Endothelial cell of umbilical vein (primary cell): ENCODE results near the gene SCNN1B. TPM values are rescaled to one million over a fixed set of nuclear protein-coding genes. Genes with fewer than 3 reads are reported as not detected.

Source experiments
- BruUV-seq: library from RNA; stranded (reverse); fragments of 400-500 nt; replicated peaks from 2 replicates; lab custom pipeline; 2021; lab: Mats Ljungman, UMichigan
- CTCF ChIA-PET: fragments of 300-600, 350-600 bp; sonication (Branson Sonifier 250); formaldehyde crosslinking; loops from one replicate; lab custom pipeline; 2021; ENCODE audit warnings: antibody characterized with exemption, inconsistent platforms; lab: Charles Lee
- POLR2A ChIA-PET: fragments of 300-600, 350-600 bp; sonication (Branson Sonifier 250); formaldehyde crosslinking; loops from one replicate; lab custom pipeline; 2021; ENCODE audit warnings: antibody characterized with exemption, inconsistent platforms; lab: Charles Lee
- DNase-seq: peaks from one replicate; pipeline ENCODE4 v3.0.0-alpha.2; 2011; ENCODE audit warnings: low read depth, low spot score
- FAIRE-seq: peaks from 2 replicates; lab custom pipeline; 2011; peaks lifted over from hg19 to GRCh38; lab: Jason Lieb, UNC
- H2AFZ ChIP-seq: 2 replicates; pipeline ENCODE4 v1.6.0; 2012; ENCODE audit warnings: low read depth, low read length, control low read depth, inconsistent platforms
- H3K27ac ChIP-seq: 2 replicates; pipeline ENCODE4 v1.5.1; 2011; ENCODE audit warnings: low read depth, mild to moderate bottlenecking, control low read depth, low read length, moderate library complexity; ENCODE audit not compliant: insufficient read depth
- H3K27me3 ChIP-seq, 2 experiments: 2 replicates each; pipeline versions ENCODE4 v1.6.0 to v1.6.1; 2011; ENCODE audit warnings: low read length in 2 of 2, mixed read lengths in 1 of 2; ENCODE audit not compliant: control insufficient read depth in 2 of 2, insufficient read depth in 2 of 2
- H3K36me3 ChIP-seq, 2 experiments: 2 replicates in 1 of 2; 3 replicates in 1 of 2; pipeline ENCODE4 v1.5.1; 2011; ENCODE audit warnings: low read length in 2 of 2, mild to moderate bottlenecking in 1 of 2, moderate library complexity in 1 of 2; ENCODE audit not compliant: control insufficient read depth in 2 of 2, insufficient read depth in 2 of 2; ENCODE audit errors: extremely low read depth in 1 of 2
- H3K4me1 ChIP-seq: 3 replicates; pipeline ENCODE4 v1.5.1; 2011; ENCODE audit warnings: mild to moderate bottlenecking, low read length; ENCODE audit not compliant: control insufficient read depth, insufficient read depth; ENCODE audit errors: extremely low read depth
- H3K4me2 ChIP-seq: 2 replicates; pipeline ENCODE4 v1.6.1; 2011; ENCODE audit warnings: low read length, control low read depth, mixed read lengths; ENCODE audit not compliant: insufficient read depth
- H3K4me3 ChIP-seq, 3 experiments: fragments of 200-600 bp in 1 of 3; sonication (generic), shearing (Covaris generic) in 1 of 3; replicated peaks in 1 of 3; 2 replicates each; pipeline ENCODE4 v1.5.1; 2011 to 2016; ENCODE audit warnings: control low read depth in 3 of 3, low read length in 3 of 3, mild to moderate bottlenecking in 2 of 3, inconsistent platforms in 1 of 3, low read depth in 1 of 3, moderate library complexity in 1 of 3; ENCODE audit not compliant: insufficient read depth in 1 of 3
- H3K79me2 ChIP-seq: 2 replicates; pipeline ENCODE4 v1.6.0; 2012; ENCODE audit warnings: low read length, inconsistent platforms; ENCODE audit not compliant: control insufficient read depth, insufficient read depth
- H3K9ac ChIP-seq: replicated peaks from 2 replicates; pipeline ENCODE3; 2011; ENCODE audit warnings: low read length, control low read depth; ENCODE audit not compliant: insufficient read depth; ENCODE audit errors: extremely low read depth
- H3K9me1 ChIP-seq: replicated peaks from 3 replicates; pipeline ENCODE4 v1.6.0; 2011; ENCODE audit warnings: mild to moderate bottlenecking, low read length; ENCODE audit not compliant: control insufficient read depth, insufficient read depth; ENCODE audit errors: extremely low read depth
- H3K9me3 ChIP-seq: replicated peaks from 2 replicates; pipeline ENCODE4 v1.5.1; 2012; ENCODE audit warnings: low read length, inconsistent platforms; ENCODE audit not compliant: control insufficient read depth, insufficient read depth
- H4K20me1 ChIP-seq: replicated peaks from 2 replicates; pipeline ENCODE3; 2011; ENCODE audit warnings: mild to moderate bottlenecking, low read length; ENCODE audit not compliant: control insufficient read depth, insufficient read depth; ENCODE audit errors: extremely low read depth
- CTCF ChIP-seq, 2 donors: IDR thresholded peaks; 1 replicate in 1 of 2; 2 replicates in 1 of 2; pipeline ENCODE4 v1.5.1; 2011; ENCODE audit warnings: low read length in 2 of 2, mild to moderate bottlenecking in 2 of 2, moderate library complexity in 2 of 2, control low read depth in 1 of 2, inconsistent platforms in 1 of 2, low read depth in 1 of 2; ENCODE audit not compliant: insufficient read depth in 1 of 2; ENCODE audit errors: extremely low read depth in 1 of 2
- EZH2 ChIP-seq: IDR thresholded peaks from 2 replicates; pipeline ENCODE4 v1.6.1; 2012; ENCODE audit warnings: borderline replicate concordance, low read depth, mild to moderate bottlenecking, moderate library complexity, low read length, inconsistent platforms; ENCODE audit not compliant: severe bottlenecking
- FOS ChIP-seq: IDR thresholded peaks from 2 replicates; pipeline ENCODE4 v1.6.1; 2011; ENCODE audit warnings: mild to moderate bottlenecking, low read length, moderate library complexity, borderline replicate concordance; ENCODE audit not compliant: insufficient read depth
- GATA2 ChIP-seq: IDR thresholded peaks from 2 replicates; pipeline ENCODE4 v1.7.0; 2011; ENCODE audit warnings: low read depth, mild to moderate bottlenecking, moderate library complexity, mixed read lengths, low read length; ENCODE audit not compliant: insufficient read length, insufficient read depth
- JUN ChIP-seq: IDR thresholded peaks from 2 replicates; pipeline ENCODE4 v1.6.1; 2011; ENCODE audit warnings: borderline replicate concordance, low read depth; ENCODE audit not compliant: insufficient read length, insufficient read depth
- MAX ChIP-seq: IDR thresholded peaks from 2 replicates; pipeline ENCODE4 v1.6.1; 2011; ENCODE audit not compliant: insufficient read depth, insufficient read length
- MYC ChIP-seq: IDR thresholded peaks from one replicate; pipeline ENCODE4 v1.6.1; 2011; ENCODE audit warnings: mild to moderate bottlenecking, low read depth, low read length
- POLR2A ChIP-seq: IDR thresholded peaks from 2 replicates; pipeline ENCODE4 v1.6.1; 2012; ENCODE audit warnings: low read depth, mild to moderate bottlenecking, control low read depth, low read length
- POLR2AphosphoS5 ChIP-seq: IDR thresholded peaks from 2 replicates; pipeline ENCODE4 v1.6.1; 2012; ENCODE audit warnings: low read depth, mild to moderate bottlenecking, control low read depth, low read length, moderate library complexity; ENCODE audit not compliant: insufficient read depth
- dilution Hi-C: fragments of 300-500 bp; cut with MboI; formaldehyde crosslinking; loops from one replicate; pipeline ENCODE4 v1.15.0; 2019; ENCODE audit warnings: low sequenced_read_pairs; ENCODE audit not compliant: extremely low pct_ligation_motif_present
- intact Hi-C: fragments of 100-400 bp; cut with micrococcal nuclease; formaldehyde crosslinking; loops from one replicate; pipeline ENCODE4 v1.10.0; 2022
- polyA plus RNA-seq, 4 experiments: library from polyadenylated mRNA; depleted of rRNA in 3 of 4; stranded (reverse) in 3 of 4; unstranded in 1 of 4; fragments of >200 nt; gene quantifications; 2 replicates each; pipeline versions ENCODE4 v1.2.1 to v1.2.3, GENCODE V29; 2011 to 2012; ENCODE audit warnings: missing spikeins in 1 of 4
- total RNA-seq: library from RNA; stranded (reverse); gene quantifications from 2 replicates; pipeline ENCODE4 v1.2.3, GENCODE V29; 2021

The SCNN1B gene
- total and polyA plus RNA-seq, 2 donors (not counting 3 experiments of a cell fraction or from before 2014, with no cell fraction given): not detected

- no peak for TF ChIP-seq JUN
- no peak for TF ChIP-seq FOS
- TF ChIP-seq POLR2AphosphoS5: no peak
- no peak for TF ChIP-seq GATA2
- TF ChIP-seq CTCF (IDR thresholded peaks at IDR 0.05; ENCODE audit: extremely low read depth in 1 of 2, insufficient read depth in 1 of 2, low read depth in 1 of 2, low read length in 2 of 2): no peak
- H3K27ac ChIP-seq: no peak overlapping the region
- no peaks in the 10 kb centered on the region for H3K9me3 ChIP-seq
- no peaks in the 10 kb centered on the region for H3K4me1 ChIP-seq
- no peaks in the 10 kb centered on the region for H3K9me1 ChIP-seq
- dilution Hi-C loops (no loop called here), intact Hi-C loops (no loop called here)
- H3K9ac ChIP-seq: no peak overlapping the region
- no peaks in the 10 kb centered on the region for H3K79me2 ChIP-seq
- CTCF ChIA-PET: no interaction called here
- no peak overlapping the region for H2AFZ ChIP-seq
- no peak for DNase-seq
- POLR2A ChIA-PET: no interaction called here
- H3K36me3 ChIP-seq: no peaks in the 10 kb centered on the region
- no peak for FAIRE-seq
- H3K4me2 ChIP-seq: no peak overlapping the region
- no peaks in the 10 kb centered on the region for H4K20me1 ChIP-seq
- no peak overlapping the region for H3K4me3 ChIP-seq
- BruUV-seq: no TSS peak
- H3K27me3 ChIP-seq: no peaks in the 10 kb centered on the region
Measured at GRCh38 chr16:23257682-23258081, 44.4 kb upstream of the SCNN1B start.

GRCh38 chr16:23258919-23259237 is 43.2 kb upstream of the SCNN1B start:
- H3K9ac ChIP-seq: no peak overlapping the region
- CTCF ChIA-PET: no interaction called here
- H3K9me3 ChIP-seq: no peaks in the 10 kb centered on the region
- no peaks in the 10 kb centered on the region for H3K27me3 ChIP-seq
- no peaks in the 10 kb centered on the region for H4K20me1 ChIP-seq
- no peak overlapping the region for H2AFZ ChIP-seq
- DNase-seq (no peak), FAIRE-seq (no peak)
- H3K27ac ChIP-seq: no peak overlapping the region
- H3K4me1 ChIP-seq: no peaks in the 10 kb centered on the region
- H3K79me2 ChIP-seq: no peaks in the 10 kb centered on the region
- H3K9me1 ChIP-seq: no peaks in the 10 kb centered on the region
- no peaks in the 10 kb centered on the region for H3K36me3 ChIP-seq
- H3K4me3 ChIP-seq: no peak overlapping the region
- dilution Hi-C loops: no loop called here
- intact Hi-C loops: no loop called here
- BruUV-seq: no TSS peak
- TF ChIP-seq POLR2AphosphoS5: no peak
- no peak for TF ChIP-seq CTCF (IDR thresholded peaks at IDR 0.05; ENCODE audit: extremely low read depth in 1 of 2, insufficient read depth in 1 of 2, low read depth in 1 of 2, low read length in 2 of 2)
- TF ChIP-seq MAX: no peak
- TF ChIP-seq GATA2: no peak
- no peak for TF ChIP-seq POLR2A
- no peak for TF ChIP-seq EZH2
- no peak for TF ChIP-seq JUN
- TF ChIP-seq FOS: no peak
- TF ChIP-seq MYC: no peak
- no peak overlapping the region for H3K4me2 ChIP-seq
- POLR2A ChIA-PET: no interaction called here
